Measurements from ENCODE around the gene ETF1. TPM values are rescaled to one million over a fixed set of nuclear protein-coding genes. Genes with fewer than 3 reads are reported as not detected.

The ETF1 gene
- total and polyA plus RNA-seq, 9 of the 15 experiments (the other 6 are each of a cell fraction or from before 2014, with no cell fraction given) = 53.7 to 209 (median 164) TPM

GRCh38 chr5:138544181-138545134, 1.4 kb upstream of the ETF1 start:
- Histone ChIP-seq H3K9me3 (replicated peaks; ENCODE audit: control insufficient read depth, insufficient read depth, low read depth, low read length) (no peaks in the 10 kb centered on the region), H3K79me2 (ENCODE audit: control insufficient read depth, insufficient read depth, low read length) (peaks cover 98% of the 10 kb centered on the region), H3K9ac (ENCODE audit: insufficient read depth in 1 of 2, low read depth in 2 of 2, low read length in 2 of 2) (peak overlapping the region; percentile 97 to 100), H3K9me1 (ENCODE audit: control insufficient read depth, insufficient read depth, low read length) (no peaks in the 10 kb centered on the region), H3K27me3 (ENCODE audit: control insufficient read depth in 2 of 2, insufficient read depth in 2 of 2, low read length in 2 of 2) (no peaks in the 10 kb centered on the region), H3K36me3 (ENCODE audit: control insufficient read depth, insufficient read depth, low read length) (peaks cover 61% of the 10 kb centered on the region), H3K4me2 (ENCODE audit: insufficient read depth, low read length) (peak overlapping the region; percentile 90), H4K20me1 (replicated peaks; ENCODE audit: control insufficient read depth, insufficient read depth, low read length) (peaks cover 18% of the 10 kb centered on the region), H3K4me3 (peak overlapping the region; percentile 97), H2AFZ (ENCODE audit: low read depth, low read length) (no peak overlapping the region), H3K4me1 (replicated peaks in 1 of 2; ENCODE audit: control insufficient read depth in 2 of 2, insufficient read depth in 2 of 2, low read length in 2 of 2) (peaks cover 7 to 24% of the 10 kb centered on the region in 2 experiments; a peak in 4 of 5 replicates), H3K27ac (ENCODE audit: extremely low read depth, low read depth, low read length) (peak overlapping the region; percentile 97)
- in situ Hi-C loops (cut with MboI) = no loop called here
- peak; percentile 8 for ATAC-seq
- POLR2A ChIA-PET = interaction anchor here (0.6 to 6.7 kb wide), 33 partner anchors 8 to 1636 kb away, joined by 3 to 64 read pairs (median 5); partner anchors contain the start of genes EGR1, FAM53C and HSPA9
- FAIRE-seq = no peak
- CTCF ChIA-PET (ENCODE audit: low intra/inter-chr PET ratio) = interaction anchor here (0.7 kb wide), 1 partner anchor 24 kb away, joined by 3 read pairs; no protein-coding TSS in a partner anchor
- intact Hi-C loops (cut with micrococcal nuclease) = no loop called here
- no TSS peak for BruUV-seq (replicated peaks)
- peak in 1 of 4 experiments; percentile 36 for DNase-seq (ENCODE audit: extremely low read depth in 1 of 4, low spot score in 3 of 4)
- whole genome bisulfite sequencing (ENCODE audit: insufficient coverage, low coverage, missing lambda C conversion rate) = 4% methylated on average over 16 of the region's 16 CpGs
- peak in 1 of 3 experiments; percentile 41 for TF ChIP-seq YY1 (IDR thresholded peaks at IDR 0.05; ENCODE audit: borderline replicate concordance in 1 of 3, control insufficient read depth in 1 of 3, extremely low read depth in 1 of 3, insufficient read depth in 3 of 3, insufficient read length in 1 of 3, insufficient replicate concordance in 2 of 3, low read depth in 1 of 3, low read length in 2 of 3)
- TF ChIP-seq HDAC8 (tag; IDR thresholded peaks at IDR 0.05) = no peak
- 0 out of 2 replicates have a peak, but pooled peaks have one; percentile 5 for TF ChIP-seq TEAD4 (IDR thresholded peaks at IDR 0.05; ENCODE audit: low read length)
- no peak for TF ChIP-seq TEAD4 (CRISPR knock-in tag; IDR thresholded peaks at IDR 0.05; ENCODE audit: borderline replicate concordance)
- TF ChIP-seq KDM5B (IDR thresholded peaks at IDR 0.05; ENCODE audit: insufficient replicate concordance, low read depth, low read length) = peak; percentile 27
- TF ChIP-seq RBFOX2 (IDR thresholded peaks at IDR 0.05; ENCODE audit: low read depth, low read length) = peak; percentile 72
- TF ChIP-seq POLR2G (IDR thresholded peaks at IDR 0.05; ENCODE audit: low read depth, low read length) = peak; percentile 59; the same call in 1 of the 2 replicates
- no peak for TF ChIP-seq RBM25 (IDR thresholded peaks at IDR 0.05; ENCODE audit: low read depth, low read length, severe bottlenecking)
- TF ChIP-seq LARP7 (IDR thresholded peaks at IDR 0.05) = 0 out of 2 replicates have a peak, but pooled peaks have one; percentile 28
- TF ChIP-seq HDAC3 (IDR thresholded peaks at IDR 0.05; ENCODE audit: borderline replicate concordance, partially characterized antibody) = no peak
- TF ChIP-seq BCOR (IDR thresholded peaks at IDR 0.05) = 0 out of 2 replicates have a peak, but pooled peaks have one; percentile 27
- TF ChIP-seq KAT8 (IDR thresholded peaks at IDR 0.05; ENCODE audit: low read depth) = no peak
- 0 out of 2 replicates have a peak, but pooled peaks have one; percentile 12 for TF ChIP-seq SMARCA5 (IDR thresholded peaks at IDR 0.05)
- TF ChIP-seq MLLT1 (IDR thresholded peaks at IDR 0.05) = peak; percentile 22 to 70
- no peak for TF ChIP-seq GATA2 (CRISPR knock-in tag; IDR thresholded peaks at IDR 0.05)
- TF ChIP-seq NFE2 (IDR thresholded peaks at IDR 0.05; ENCODE audit: low read depth) = peak; percentile 31; the same call in 1 of the 2 replicates
- peak; percentile 34 for TF ChIP-seq RBBP5 (IDR thresholded peaks at IDR 0.05; ENCODE audit: borderline replicate concordance, insufficient read depth, low read length, poor library complexity, severe bottlenecking)
- TF ChIP-seq THRB (CRISPR knock-in tag; conservative IDR thresholded peaks at IDR 0.05) = 0 out of 2 replicates have a peak, but pooled peaks have one; percentile 67
